Stomach (tissue), 9 donors: ENCODE measurements around the gene FRMD1. TPM values are rescaled to one million over a fixed set of nuclear protein-coding genes. Genes with fewer than 3 reads are reported as not detected.

ENCODE experiments used
- DNase-seq, 2 donors: peaks; one replicate each; pipeline versions ENCODE4 v3.0.0 to v3.0.0-alpha.2; 2013 to 2019
- H3K27ac ChIP-seq, 5 donors: fragments of 200-600 bp in 4 of 5; sonication (generic) in 4 of 5; one replicate each; pipeline ENCODE4 v1.5.1; 2013 to 2019; ENCODE audit warnings: mild to moderate bottlenecking in 1 of 5, moderate library complexity in 1 of 5
- H3K27me3 ChIP-seq, 3 donors: fragments of 200-600 bp; sonication (generic); one replicate each; pipeline ENCODE4 v1.5.1; 2017 to 2019; ENCODE audit warnings: mixed run types in 1 of 3
- H3K36me3 ChIP-seq, 4 donors: fragments of 200-600 bp; sonication (generic); 1 replicate in 3 of 4; 2 replicates in 1 of 4; pipeline ENCODE4 v1.5.1; 2016 to 2019
- H3K4me1 ChIP-seq, 4 donors: fragments of 200-600 bp; sonication (generic); one replicate each; pipeline ENCODE4 v1.5.1; 2016 to 2019
- H3K4me3 ChIP-seq, 4 donors: fragments of 200-600 bp; sonication (generic) in 3 of 4; one replicate each; pipeline ENCODE4 v1.5.1; 2016 to 2019; ENCODE audit warnings: mild to moderate bottlenecking in 1 of 4
- H3K9me3 ChIP-seq, 4 donors: fragments of 200-600 bp; sonication (generic); one replicate each; pipeline ENCODE4 v1.5.1; 2016 to 2019
- EP300 ChIP-seq: sonication (generic); formaldehyde crosslinking; IDR thresholded peaks from one replicate; pipeline ENCODE4 v1.6.1; 2017; ENCODE audit warnings: antibody characterized with exemption
- POLR2A ChIP-seq, 4 donors: fragments of 450-650 bp; IDR thresholded peaks; one replicate each; pipeline ENCODE4 v1.6.1; 2016; ENCODE audit warnings: antibody characterized with exemption in 4 of 4, control low read depth in 2 of 4, mild to moderate bottlenecking in 1 of 4, moderate library complexity in 1 of 4
- POLR2AphosphoS5 ChIP-seq, 3 donors: sonication (generic); formaldehyde crosslinking; IDR thresholded peaks; one replicate each; pipeline ENCODE4 v1.6.1; 2016; ENCODE audit warnings: antibody characterized with exemption in 3 of 3
- WGBS, 5 donors: extraction: QIAGEN DNeasy Blood & Tissue Kit in 3 of 5; methylation state at CpG; one replicate each; pipeline versions ENCODE4 v1.1.5 to v1.1.7; 2013 to 2018; 5-methylcytosine and 5-hydroxymethylcytosine counted together
- intact Hi-C: fragments of 100-400 bp; cut with DNase I; formaldehyde crosslinking; loops from one replicate; pipeline ENCODE4 v1.15.1; 2023; ENCODE audit warnings: low total_unique reads
- polyA plus RNA-seq, 3 donors: library from polyadenylated mRNA; stranded (reverse); fragments of 200-250 nt; gene quantifications; one replicate each; pipeline ENCODE4 v1.2.3, GENCODE V29; 2013
- total RNA-seq, 5 donors: library from RNA; depleted of rRNA; stranded (reverse); fragments of >200 nt; gene quantifications; one replicate each; pipeline versions ENCODE4 v1.1.0 to v1.2.3, GENCODE V29; 2014 to 2016
- TF ChIP-seq, protein P1 (sequence below), 7 experiments: fragments of 450-650 bp in 4 of 7; fragments of 200-600 bp in 3 of 7; sonication (generic) in 3 of 7; IDR thresholded peaks; one replicate each; pipeline ENCODE4 v1.5.1; 2016 to 2019; ENCODE audit warnings: antibody characterized with exemption in 7 of 7, control low read depth in 2 of 7, mild to moderate bottlenecking in 1 of 7
- donor health status: healthy with polysubstance abuse.
- donor health status: Bipolar disorder and iron deficiency.
- donor health status: healthy.

Gene FRMD1
- total and polyA plus RNA-seq, 8 donors, result 0.43 to 42.9 (median 7.7) TPM

DNA sequence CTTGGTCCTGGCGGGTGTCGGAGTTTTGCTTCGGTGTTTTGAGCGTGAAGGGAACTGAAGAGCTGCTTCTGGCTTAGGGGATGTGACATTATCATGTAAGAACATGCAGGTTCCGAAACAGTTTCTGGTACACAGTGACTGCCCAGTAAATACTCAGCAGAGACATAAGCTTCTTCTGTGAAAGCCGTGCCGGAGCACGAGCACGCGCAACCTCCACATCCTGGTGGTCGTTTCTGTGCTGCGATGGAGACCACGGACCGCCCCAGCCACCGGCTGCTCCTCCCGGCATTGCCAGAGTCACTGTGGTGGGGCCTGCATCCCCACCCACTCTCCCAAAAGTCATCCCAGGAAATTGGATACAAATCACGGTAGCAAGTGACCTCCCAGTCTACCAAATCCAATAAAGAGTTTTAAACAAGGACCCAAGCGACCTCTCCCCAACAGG is 62.8 kb downstream of the FRMD1 start:
- no peaks in the 10 kb centered on the region for H3K27me3 ChIP-seq
- H3K4me3 ChIP-seq, result no peak overlapping the region
- intact Hi-C loops, result no loop called here
- peaks cover 0 to 16% (median 6%) of the 10 kb centered on the region in 4 donors for H3K9me3 ChIP-seq
- WGBS, 5 donors, result 78 to 92% (median 90%) methylated on average over 15 to 18 of the region's 18 CpGs
- no peaks in the 10 kb centered on the region for H3K36me3 ChIP-seq
- no peak overlapping the region for H3K27ac ChIP-seq
- no peak for DNase-seq
- TF ChIP-seq, protein P1, sequence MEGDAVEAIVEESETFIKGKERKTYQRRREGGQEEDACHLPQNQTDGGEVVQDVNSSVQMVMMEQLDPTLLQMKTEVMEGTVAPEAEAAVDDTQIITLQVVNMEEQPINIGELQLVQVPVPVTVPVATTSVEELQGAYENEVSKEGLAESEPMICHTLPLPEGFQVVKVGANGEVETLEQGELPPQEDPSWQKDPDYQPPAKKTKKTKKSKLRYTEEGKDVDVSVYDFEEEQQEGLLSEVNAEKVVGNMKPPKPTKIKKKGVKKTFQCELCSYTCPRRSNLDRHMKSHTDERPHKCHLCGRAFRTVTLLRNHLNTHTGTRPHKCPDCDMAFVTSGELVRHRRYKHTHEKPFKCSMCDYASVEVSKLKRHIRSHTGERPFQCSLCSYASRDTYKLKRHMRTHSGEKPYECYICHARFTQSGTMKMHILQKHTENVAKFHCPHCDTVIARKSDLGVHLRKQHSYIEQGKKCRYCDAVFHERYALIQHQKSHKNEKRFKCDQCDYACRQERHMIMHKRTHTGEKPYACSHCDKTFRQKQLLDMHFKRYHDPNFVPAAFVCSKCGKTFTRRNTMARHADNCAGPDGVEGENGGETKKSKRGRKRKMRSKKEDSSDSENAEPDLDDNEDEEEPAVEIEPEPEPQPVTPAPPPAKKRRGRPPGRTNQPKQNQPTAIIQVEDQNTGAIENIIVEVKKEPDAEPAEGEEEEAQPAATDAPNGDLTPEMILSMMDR (IDR thresholded peaks at IDR 0.05), result no peak
- no peak for TF ChIP-seq POLR2AphosphoS5 (IDR thresholded peaks at IDR 0.05)
- no peak for TF ChIP-seq EP300
- H3K4me1 ChIP-seq, result peaks cover 0 to 4% (median 0%) of the 10 kb centered on the region in 4 donors

DNA sequence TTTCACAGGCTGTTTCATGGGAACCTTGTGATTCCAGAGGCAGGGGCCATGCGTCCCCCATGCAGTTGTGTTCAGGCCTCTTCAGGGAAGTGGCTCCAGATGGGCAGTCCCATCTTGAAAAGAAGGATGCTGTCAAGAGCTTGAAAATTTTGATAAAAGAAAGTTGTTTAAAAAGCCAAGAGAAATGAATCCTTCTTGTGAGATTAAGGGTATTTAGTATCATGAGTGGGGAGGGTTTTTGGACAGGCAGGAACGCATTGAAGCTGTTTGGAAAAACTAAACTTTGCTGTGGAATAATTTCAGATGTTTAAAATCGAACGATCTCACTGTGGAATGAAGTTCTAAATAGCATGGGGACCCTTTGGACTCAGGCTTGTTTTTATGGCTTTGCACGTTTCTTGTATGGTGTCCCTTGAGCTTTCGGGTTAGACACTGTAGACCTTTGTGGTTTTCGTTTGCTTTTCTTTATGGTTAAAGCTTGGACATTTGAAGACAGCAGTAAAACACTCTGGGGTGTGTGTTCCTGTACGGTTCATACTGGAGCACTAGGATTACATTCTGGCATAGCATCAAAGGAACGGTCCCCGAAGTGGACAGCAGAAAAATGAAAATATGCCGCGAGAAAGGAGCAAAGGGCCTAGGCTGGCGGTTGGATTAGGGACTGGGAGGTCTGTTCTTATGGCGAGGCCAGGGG is 63.4 kb downstream of the FRMD1 start:
- H3K27me3 ChIP-seq, result no peaks in the 10 kb centered on the region
- H3K9me3 ChIP-seq, result peaks cover 4 to 21% (median 11%) of the 10 kb centered on the region in 4 donors
- H3K27ac ChIP-seq, result no peak overlapping the region
- peaks cover 0 to 4% (median 0%) of the 10 kb centered on the region in 4 donors for H3K4me1 ChIP-seq
- no peak for DNase-seq
- TF ChIP-seq, protein P1 (IDR thresholded peaks at IDR 0.05), result no peak
- TF ChIP-seq POLR2A (IDR thresholded peaks at IDR 0.05), result no peak
- TF ChIP-seq POLR2AphosphoS5 (IDR thresholded peaks at IDR 0.05), result no peak
- no peak for TF ChIP-seq EP300
- no peak overlapping the region for H3K4me3 ChIP-seq
- intact Hi-C loops, result no loop called here
- WGBS, 5 donors, result 72 to 83% (median 77%) methylated on average over 14 of the region's 14 CpGs
- no peaks in the 10 kb centered on the region for H3K36me3 ChIP-seq

GRCh38 chr6:168015009-168015408 is 64.0 kb downstream of the FRMD1 start:
- H3K9me3 ChIP-seq, result peaks cover 4 to 27% (median 14%) of the 10 kb centered on the region in 4 donors
- WGBS, 5 donors, result 79 to 92% (median 85%) methylated on average over 4 of the region's 4 CpGs
- H3K4me1 ChIP-seq, result peaks cover 0 to 4% (median 0%) of the 10 kb centered on the region in 4 donors
- intact Hi-C loops, result no loop called here
- no peaks in the 10 kb centered on the region for H3K36me3 ChIP-seq
- no peak overlapping the region for H3K4me3 ChIP-seq
- TF ChIP-seq POLR2AphosphoS5 (IDR thresholded peaks at IDR 0.05) (no peak), EP300 (no peak), POLR2A (IDR thresholded peaks at IDR 0.05) (no peak)
- TF ChIP-seq, protein P1 (IDR thresholded peaks at IDR 0.05), result no peak
- no peaks in the 10 kb centered on the region for H3K27me3 ChIP-seq
- no peak overlapping the region for H3K27ac ChIP-seq
- DNase-seq, result no peak

- intact Hi-C loops, result no loop called here
- WGBS, 5 donors, result 57 to 78% (median 69%) methylated on average over 6 of the region's 6 CpGs
- H3K36me3 ChIP-seq, result no peaks in the 10 kb centered on the region
- H3K27me3 ChIP-seq, result no peaks in the 10 kb centered on the region
- DNase-seq, result no peak
- TF ChIP-seq POLR2A (IDR thresholded peaks at IDR 0.05) (no peak), POLR2AphosphoS5 (IDR thresholded peaks at IDR 0.05) (no peak), EP300 (no peak)
- TF ChIP-seq, protein P1 (IDR thresholded peaks at IDR 0.05), result no peak
- no peak overlapping the region for H3K27ac ChIP-seq
- H3K4me3 ChIP-seq, result no peak overlapping the region
- peaks cover 4 to 27% (median 14%) of the 10 kb centered on the region in 4 donors for H3K9me3 ChIP-seq
- peaks cover 0 to 4% (median 0%) of the 10 kb centered on the region in 4 donors for H3K4me1 ChIP-seq
These were observed 64.6 kb downstream of the FRMD1 start for GRCh38 chr6:168014428-168014827.
